RWPE2 (cell line): ENCODE measurements around the gene ADGRB3.

Experiments
- ATAC-seq: fragments of 200-7000 bp; cut with Tn5 transposase; 3 replicates; pipeline ENCODE4 v1.9.1; 2021; ENCODE audit warnings: low read depth
- DNase-seq: peaks from one replicate; pipeline ENCODE4 v3.0.0-alpha.2; 2020; ENCODE audit warnings: low spot score
- H3K27ac ChIP-seq: fragments of 450-650 bp; 2 replicates; pipeline ENCODE4 v1.5.1; 2017; ENCODE audit warnings: mild to moderate bottlenecking; ENCODE audit not compliant: poor library complexity, severe bottlenecking
- H3K27me3 ChIP-seq: fragments of 250-450 bp; sonication (Bioruptor Pico); 2 replicates; pipeline ENCODE4 v1.5.1; 2021; ENCODE audit warnings: mild to moderate bottlenecking, moderate library complexity; ENCODE audit not compliant: insufficient read depth, poor library complexity, severe bottlenecking
- H3K36me3 ChIP-seq: fragments of 250-450 bp; sonication (Bioruptor Pico); 2 replicates; pipeline ENCODE4 v1.5.1; 2020; ENCODE audit warnings: low read depth, mild to moderate bottlenecking, moderate library complexity
- H3K4me1 ChIP-seq: fragments of 250-450 bp; sonication (Bioruptor Pico); 2 replicates; pipeline ENCODE4 v1.5.1; 2021; ENCODE audit warnings: mild to moderate bottlenecking, moderate library complexity; ENCODE audit not compliant: insufficient read depth, poor library complexity, severe bottlenecking
- H3K4me3 ChIP-seq: fragments of 250-450 bp; sonication (Bioruptor Pico); 2 replicates; pipeline ENCODE4 v1.5.1; 2021; ENCODE audit warnings: mild to moderate bottlenecking, moderate library complexity; ENCODE audit not compliant: severe bottlenecking
- H3K9me3 ChIP-seq: fragments of 250-450 bp; sonication (Bioruptor Pico); 2 replicates; pipeline ENCODE4 v1.5.1; 2021; ENCODE audit warnings: mild to moderate bottlenecking, moderate library complexity; ENCODE audit not compliant: severe bottlenecking
- CTCF ChIP-seq: fragments of 450-650 bp; IDR thresholded peaks from one replicate; pipeline ENCODE4 v1.5.1; 2017; ENCODE audit warnings: mild to moderate bottlenecking, moderate library complexity; ENCODE audit not compliant: poor library complexity, severe bottlenecking

The ADGRB3 gene

GRCh38 chr6:68967549-68968300 lies 332.6 kb downstream of the ADGRB3 start:
- Histone ChIP-seq H3K4me3 (no peak overlapping the region), H3K4me1 (no peaks in the 10 kb centered on the region), H3K36me3 (no peaks in the 10 kb centered on the region), H3K27ac (no peak overlapping the region), H3K9me3 (no peaks in the 10 kb centered on the region), H3K27me3 (peaks cover 18% of the 10 kb centered on the region)
- no peak for DNase-seq
- TF ChIP-seq CTCF, result peak; percentile 92
- no peak for ATAC-seq

GRCh38 chr6:68968301-68968649 lies 333.2 kb downstream of the ADGRB3 start:
- ATAC-seq, result no peak
- peak; percentile 68 for TF ChIP-seq CTCF
- no peak for DNase-seq
- Histone ChIP-seq H3K27me3 (peaks cover 18% of the 10 kb centered on the region), H3K4me1 (no peaks in the 10 kb centered on the region), H3K36me3 (no peaks in the 10 kb centered on the region), H3K27ac (no peak overlapping the region), H3K4me3 (no peak overlapping the region), H3K9me3 (no peaks in the 10 kb centered on the region)

- no peaks in the 10 kb centered on the region for H3K4me1 ChIP-seq
- no peak for ATAC-seq
- no peak overlapping the region for H3K4me3 ChIP-seq
- no peaks in the 10 kb centered on the region for H3K36me3 ChIP-seq
- TF ChIP-seq CTCF, result no peak
- H3K27me3 ChIP-seq, result no peaks in the 10 kb centered on the region
- no peak overlapping the region for H3K27ac ChIP-seq
- no peak for DNase-seq
- H3K9me3 ChIP-seq, result no peaks in the 10 kb centered on the region
These were observed 338.0 kb downstream of the ADGRB3 start for GRCh38 chr6:68973066-68973465.

- no peaks in the 10 kb centered on the region for H3K36me3 ChIP-seq
- H3K9me3 ChIP-seq, result no peaks in the 10 kb centered on the region
- H3K4me3 ChIP-seq, result no peak overlapping the region
- H3K4me1 ChIP-seq, result no peaks in the 10 kb centered on the region
- no peak for TF ChIP-seq CTCF
- H3K27ac ChIP-seq, result no peak overlapping the region
- ATAC-seq (no peak), DNase-seq (no peak)
- peaks cover 4% of the 10 kb centered on the region for H3K27me3 ChIP-seq
These were observed 340.0 kb downstream of the ADGRB3 start for GRCh38 chr6:68975064-68975463.

GRCh38 chr6:68975816-68976215 lies 340.7 kb downstream of the ADGRB3 start:
- DNase-seq (no peak), ATAC-seq (no peak)
- Histone ChIP-seq H3K4me3 (no peak overlapping the region), H3K27me3 (peaks cover 5% of the 10 kb centered on the region), H3K27ac (no peak overlapping the region), H3K36me3 (no peaks in the 10 kb centered on the region), H3K4me1 (no peaks in the 10 kb centered on the region), H3K9me3 (no peaks in the 10 kb centered on the region)
- TF ChIP-seq CTCF, result no peak
